NCI-H446 (cell line): ENCODE measurements around the gene POLD3.
A peak's percentile ranks its signal among the peaks of the same experiment; 100 is the strongest.

Experiments
- DNase-seq, 2 experiments: peaks; one replicate each; lab custom pipeline; 2025; lab: John Stamatoyannopoulos, UW

Gene POLD3

GRCh38 chr11:74673693-74674360, 81.4 kb downstream of the POLD3 start:
- DNase-seq: no peak

GRCh38 chr11:74675761-74676160, 83.4 kb downstream of the POLD3 start:
- DNase-seq: no peak

- DNase-seq: no peak
Observed at GRCh38 chr11:74676596-74676995, 84.2 kb downstream of the POLD3 start.

- DNase-seq: no peak
Observed at GRCh38 chr11:74677131-74677530, 84.7 kb downstream of the POLD3 start.

DNA sequence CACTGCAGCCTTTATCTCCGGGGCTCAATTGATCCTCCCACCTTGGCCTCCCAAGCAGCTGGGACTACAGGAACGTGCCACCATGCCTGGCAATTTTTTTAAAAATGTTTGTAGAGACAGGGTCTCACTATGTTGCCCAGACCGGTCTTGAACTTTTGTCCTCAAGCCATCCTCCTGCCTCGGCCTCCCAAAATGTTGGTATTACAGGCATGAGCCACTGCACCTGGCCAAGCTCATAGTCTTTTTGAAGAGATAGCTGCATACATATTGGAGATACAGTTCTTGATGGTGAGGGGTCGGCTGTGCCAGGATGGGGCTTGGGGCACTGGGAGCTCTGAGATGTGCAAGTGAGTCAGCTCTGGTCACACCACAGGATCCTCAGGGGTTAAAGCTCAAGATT, 85.7 kb downstream of the POLD3 start:
- DNase-seq: no peak

GRCh38 chr11:74678591-74679512, 86.5 kb downstream of the POLD3 start:
- DNase-seq: no peak

- DNase-seq: no peak
Observed at GRCh38 chr11:74679513-74679865, 87.1 kb downstream of the POLD3 start.

GRCh38 chr11:74680035-74680671, 87.8 kb downstream of the POLD3 start:
- DNase-seq: no peak

GRCh38 chr11:74680703-74681531, 88.5 kb downstream of the POLD3 start:
- no peak for DNase-seq

- DNase-seq: peak in 1 of 2 experiments; percentile 27
Observed at GRCh38 chr11:74681686-74682651, 89.6 kb downstream of the POLD3 start.

- DNase-seq: no peak
Observed at GRCh38 chr11:74682731-74683278, 90.4 kb downstream of the POLD3 start.

DNA sequence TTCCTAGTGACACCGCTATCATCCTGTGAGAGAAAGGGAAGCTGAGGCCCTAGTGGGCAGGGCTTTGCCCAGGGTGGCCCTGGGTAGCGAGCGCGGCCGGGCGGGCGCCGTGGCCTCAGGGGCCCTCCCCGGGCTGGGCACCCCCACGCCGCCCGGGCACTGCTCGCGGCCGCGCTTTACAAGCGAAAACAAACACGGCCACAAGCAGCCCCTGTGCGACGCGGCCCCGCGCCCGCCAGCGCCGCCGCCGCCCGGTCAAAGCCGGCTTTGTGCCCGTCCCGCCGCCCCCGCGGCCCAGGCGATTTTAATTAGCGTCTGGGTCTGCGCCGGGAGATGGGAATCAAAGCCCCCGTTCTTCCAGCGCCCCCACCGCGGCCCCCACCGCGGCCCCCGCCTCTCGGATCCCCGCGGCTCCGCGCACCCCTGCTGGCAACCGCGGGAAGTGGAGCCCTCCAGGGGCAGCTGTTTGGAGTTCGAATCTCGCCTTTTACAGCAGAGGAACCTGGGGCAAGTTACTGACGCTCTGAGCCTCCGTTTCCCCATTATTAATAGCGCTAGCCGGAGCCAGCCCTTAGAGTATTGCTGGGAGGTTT, 91.0 kb downstream of the POLD3 start:
- no peak for DNase-seq

DNA sequence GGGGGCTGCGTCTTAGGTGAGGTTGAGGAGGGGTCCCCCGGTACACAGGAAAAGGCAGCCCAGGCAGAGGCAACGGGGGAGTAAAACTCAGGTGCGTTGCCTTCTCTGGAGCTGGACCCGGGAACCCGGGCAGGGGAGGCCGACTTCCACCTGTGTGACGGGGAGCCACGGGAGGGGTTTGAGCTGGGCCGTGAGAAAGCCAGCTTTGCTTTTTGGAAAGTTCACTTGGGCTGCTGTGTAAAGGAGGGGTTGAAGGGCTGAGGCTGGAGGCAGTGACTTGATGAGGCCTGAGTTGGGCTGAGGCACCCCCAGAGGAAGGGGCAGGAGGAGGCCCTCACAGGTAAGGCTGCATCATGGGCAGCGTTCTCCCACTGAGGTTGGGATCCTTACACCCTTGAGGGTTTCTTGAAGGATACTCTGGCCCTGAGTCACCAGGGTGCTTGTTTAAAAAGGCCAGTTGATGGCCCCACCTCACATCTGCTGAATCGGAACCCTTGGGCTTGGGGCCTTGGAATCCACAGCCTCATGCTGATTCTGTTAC, 91.6 kb downstream of the POLD3 start:
- no peak for DNase-seq

DNA sequence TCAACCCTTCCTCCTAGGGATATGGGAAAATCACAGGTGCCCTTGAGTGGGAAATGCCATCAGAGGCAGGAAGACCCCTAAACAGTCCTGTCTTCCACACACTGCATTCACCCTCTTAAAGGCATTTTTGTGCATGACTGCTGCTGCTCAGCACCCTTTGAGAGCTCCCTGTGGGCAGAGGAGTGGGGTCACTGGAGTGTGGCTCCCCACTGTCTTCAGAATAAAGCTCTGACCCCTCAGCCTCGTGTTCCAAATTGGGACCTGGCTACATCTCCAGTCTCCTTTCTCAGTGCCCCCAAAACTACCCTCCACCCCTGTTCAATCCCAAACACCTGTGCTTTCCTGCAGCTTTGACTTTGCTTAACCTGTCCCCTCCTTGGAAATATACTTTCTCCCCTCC, 92.3 kb downstream of the POLD3 start:
- no peak for DNase-seq

DNA sequence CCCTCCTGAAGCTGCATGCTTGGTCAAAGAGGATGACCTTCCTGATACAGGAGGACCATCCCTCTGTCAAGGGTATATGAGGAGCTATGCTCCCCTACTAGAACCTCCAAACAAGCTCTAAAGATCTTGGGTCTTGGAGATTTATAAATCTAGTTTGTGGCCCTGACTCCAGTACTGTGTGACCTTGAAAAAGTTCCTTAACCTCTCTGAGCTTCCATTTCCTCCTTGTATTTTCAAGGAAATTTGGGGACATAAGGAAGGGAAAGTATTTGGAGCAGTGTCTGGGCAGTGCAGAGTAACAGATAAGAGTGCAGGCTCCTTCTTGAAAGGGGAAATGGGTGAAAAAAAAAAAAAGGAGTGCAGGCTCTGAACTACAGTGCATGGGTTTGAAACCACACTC, 93.0 kb downstream of the POLD3 start:
- no peak for DNase-seq

DNA sequence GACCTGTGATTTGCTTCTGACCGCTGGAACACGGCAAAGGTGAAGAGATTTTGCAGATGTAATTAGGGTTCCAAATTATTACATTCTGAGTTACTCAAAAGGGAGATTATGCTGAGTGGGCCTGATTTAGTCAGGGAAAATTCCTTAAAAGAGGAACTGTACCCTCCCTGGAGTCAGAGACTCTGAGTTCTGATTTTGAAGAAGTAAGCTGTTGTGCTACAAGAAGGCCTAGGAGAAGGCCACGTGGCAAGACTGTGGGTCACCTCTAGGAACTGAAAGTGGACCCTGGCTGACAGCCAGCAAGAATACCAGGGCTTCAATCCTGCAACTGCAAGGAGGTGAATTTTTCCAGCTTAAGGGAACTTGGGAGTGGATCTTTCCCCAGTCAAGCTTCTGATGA, 93.5 kb downstream of the POLD3 start:
- DNase-seq: no peak

GRCh38 chr11:74686792-74687191, 94.4 kb downstream of the POLD3 start:
- no peak for DNase-seq

GRCh38 chr11:74687237-74688023, 95.0 kb downstream of the POLD3 start:
- no peak for DNase-seq

DNA sequence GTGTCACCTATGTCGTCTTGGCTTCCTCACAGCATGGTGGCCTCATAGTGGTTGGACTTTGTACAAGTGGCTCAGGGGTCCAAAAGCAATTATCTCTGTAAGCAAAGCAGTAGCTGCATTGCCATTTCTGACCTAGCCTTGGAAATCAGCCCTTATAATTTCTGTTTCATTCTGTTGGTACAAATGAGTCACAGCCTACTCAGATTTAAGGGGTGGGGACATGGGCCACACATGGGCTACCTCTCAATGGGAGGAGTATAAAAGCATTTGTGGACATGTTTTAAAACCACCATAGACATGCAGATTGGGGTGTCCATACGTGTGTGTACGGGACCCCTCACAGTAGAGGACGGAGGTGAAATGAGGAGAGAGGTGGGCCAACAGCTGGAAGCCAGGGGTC, 97.3 kb downstream of the POLD3 start:
- no peak for DNase-seq
